Measurements from ENCODE around the gene FOXRED2.
A peak's percentile ranks its signal among the peaks of the same experiment; 100 is the strongest.

Gene FOXRED2

GRCh38 chr22:36507518-36508010 lies 724 bp upstream of the FOXRED2 start:
- DNase-seq (ENCODE audit: low spot score in 2 of 2): no peak
- in situ Hi-C loops (cut with MboI; ENCODE audit: low sequenced_read_pairs): loop anchor here (25.0 kb wide), 2 partner anchors 1380 to 1980 kb away; no protein-coding TSS in a partner anchor
- Histone ChIP-seq H3K9me3 (no peaks in the 10 kb centered on the region), H3K27me3 (ENCODE audit: low read depth) (no peaks in the 10 kb centered on the region), H3K4me1 (peaks cover 20% of the 10 kb centered on the region), H3K4me3 (peak overlapping the region; percentile 40; the same call in 1 of the 2 replicates), H3K36me3 (replicated peaks) (peaks cover 36% of the 10 kb centered on the region)

DNA sequence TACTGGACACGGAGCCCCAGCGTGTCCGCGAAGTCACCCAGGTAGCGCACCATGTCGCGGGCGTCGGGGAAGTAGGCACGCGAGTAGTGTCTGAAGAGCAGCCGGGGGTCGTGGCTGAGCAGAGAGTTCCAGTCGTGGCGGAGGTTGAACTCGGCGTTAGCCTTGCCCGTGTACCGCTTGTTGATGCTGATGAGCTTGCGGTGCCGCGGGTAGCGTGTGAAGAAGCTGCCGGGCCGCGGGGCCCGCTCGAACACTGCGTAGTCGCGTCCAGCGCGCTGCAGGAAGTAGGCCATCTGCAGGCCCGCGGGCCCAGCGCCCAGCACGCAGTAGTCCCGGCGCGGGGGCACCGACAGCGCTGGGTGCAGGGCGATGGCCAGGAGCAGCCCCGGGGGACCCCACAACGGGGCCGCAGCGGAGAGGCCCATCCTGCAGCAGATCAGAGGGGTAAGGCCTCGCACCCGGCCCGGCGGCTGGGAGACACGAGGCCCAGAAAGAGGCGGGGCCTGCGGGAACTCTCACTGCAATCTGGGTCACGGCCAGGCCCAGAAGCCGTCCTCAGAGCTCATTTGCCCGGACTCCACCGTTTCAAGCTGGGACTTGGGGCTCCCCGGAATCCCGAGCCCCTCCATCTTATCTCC lies 723 bp downstream of the FOXRED2 start:
- Histone ChIP-seq H3K4me1 (peaks cover 20% of the 10 kb centered on the region), H3K27me3 (ENCODE audit: low read depth) (no peaks in the 10 kb centered on the region), H3K9me3 (no peaks in the 10 kb centered on the region), H3K4me3 (peak overlapping the region; percentile 40), H3K36me3 (replicated peaks) (peaks cover 31% of the 10 kb centered on the region)
- in situ Hi-C loops (cut with MboI; ENCODE audit: low sequenced_read_pairs): loop anchor here (25.0 kb wide), 2 partner anchors 1381 to 1981 kb away; no protein-coding TSS in a partner anchor
- DNase-seq (ENCODE audit: low spot score in 2 of 2): no peak

- no peak for DNase-seq (ENCODE audit: low spot score in 2 of 2)
- no peaks in the 10 kb centered on the region for H3K9me3 ChIP-seq
- no peak overlapping the region for H3K4me3 ChIP-seq
- in situ Hi-C loops (cut with MboI; ENCODE audit: low sequenced_read_pairs): no loop called here
- no peaks in the 10 kb centered on the region for H3K4me1 ChIP-seq
- no peaks in the 10 kb centered on the region for H3K27me3 ChIP-seq (ENCODE audit: low read depth)
- H3K36me3 ChIP-seq (replicated peaks): peaks cover 57% of the 10 kb centered on the region
These were observed 8.8 kb downstream of the FOXRED2 start for GRCh38 chr22:36497910-36498665.

- H3K4me3 ChIP-seq: no peak overlapping the region
- in situ Hi-C loops (cut with MboI; ENCODE audit: low sequenced_read_pairs): no loop called here
- H3K4me1 ChIP-seq: no peaks in the 10 kb centered on the region
- DNase-seq (ENCODE audit: low spot score in 2 of 2): no peak
- H3K27me3 ChIP-seq (ENCODE audit: low read depth): no peaks in the 10 kb centered on the region
- H3K9me3 ChIP-seq: no peaks in the 10 kb centered on the region
- H3K36me3 ChIP-seq (replicated peaks): peaks cover 69% of the 10 kb centered on the region
These were observed 13.1 kb downstream of the FOXRED2 start for GRCh38 chr22:36493690-36494110.

DNA sequence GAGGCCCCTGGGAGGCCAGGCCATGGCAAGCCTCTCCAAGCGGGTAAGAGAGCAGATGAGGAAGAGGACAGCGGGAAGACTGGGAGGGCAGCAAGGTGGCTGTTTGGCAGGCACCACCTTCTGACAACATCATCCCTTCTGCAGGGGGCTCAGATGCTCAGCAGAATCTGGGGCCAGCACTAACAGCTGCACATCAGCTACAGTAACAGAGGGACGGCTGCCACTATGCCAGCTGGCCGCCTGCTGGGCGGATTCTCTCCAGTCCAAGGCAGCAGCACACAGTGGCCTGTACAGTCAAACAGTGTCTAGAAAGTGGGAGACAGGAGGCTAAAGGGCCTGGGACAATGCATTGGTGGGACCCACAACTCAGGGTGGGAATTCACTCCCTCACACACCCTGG lies 14.7 kb downstream of the FOXRED2 start:
- Histone ChIP-seq H3K4me3 (no peak overlapping the region), H3K4me1 (no peaks in the 10 kb centered on the region), H3K36me3 (replicated peaks) (peaks cover 61% of the 10 kb centered on the region), H3K9me3 (no peaks in the 10 kb centered on the region), H3K27me3 (ENCODE audit: low read depth) (no peaks in the 10 kb centered on the region)
- DNase-seq (ENCODE audit: low spot score in 2 of 2): no peak
- in situ Hi-C loops (cut with MboI; ENCODE audit: low sequenced_read_pairs): no loop called here

- no peak overlapping the region for H3K4me3 ChIP-seq
- no peaks in the 10 kb centered on the region for H3K9me3 ChIP-seq
- in situ Hi-C loops (cut with MboI; ENCODE audit: low sequenced_read_pairs): no loop called here
- no peaks in the 10 kb centered on the region for H3K4me1 ChIP-seq
- H3K27me3 ChIP-seq (ENCODE audit: low read depth): no peaks in the 10 kb centered on the region
- no peak for DNase-seq (ENCODE audit: low spot score in 2 of 2)
- H3K36me3 ChIP-seq (replicated peaks): peaks cover 63% of the 10 kb centered on the region
These were observed 15.7 kb downstream of the FOXRED2 start for GRCh38 chr22:36491155-36491554.

GRCh38 chr22:36486619-36487384 lies 20.0 kb downstream of the FOXRED2 start:
- Histone ChIP-seq H3K27me3 (ENCODE audit: low read depth) (no peaks in the 10 kb centered on the region), H3K4me1 (peaks cover 4% of the 10 kb centered on the region; the same call in 1 of the 2 replicates), H3K4me3 (no peak overlapping the region), H3K36me3 (replicated peaks) (peaks cover 36% of the 10 kb centered on the region), H3K9me3 (no peaks in the 10 kb centered on the region)
- in situ Hi-C loops (cut with MboI; ENCODE audit: low sequenced_read_pairs): no loop called here
- peak; percentile 21 to 73 for DNase-seq (ENCODE audit: low spot score in 2 of 2)

- in situ Hi-C loops (cut with MboI; ENCODE audit: low sequenced_read_pairs): no loop called here
- Histone ChIP-seq H3K4me3 (peak within 1 kb of the TSS; percentile 85), H3K4me1 (peaks cover 4% of the 10 kb centered on the region; the same call in 1 of the 2 replicates), H3K9me3 (no peaks in the 10 kb centered on the region), H3K27me3 (ENCODE audit: low read depth) (no peaks in the 10 kb centered on the region), H3K36me3 (replicated peaks) (peaks cover 32% of the 10 kb centered on the region)
- DNase-seq (ENCODE audit: low spot score in 2 of 2): peak; percentile 94 to 99
These were observed 25.3 kb downstream of the FOXRED2 start, which contains the start of gene TXN2 for GRCh38 chr22:36481393-36482168. TXN2 (minus strand) TSS chr22:36481640; CDS start chr22:36480837, 803 bp downstream.

- in situ Hi-C loops (cut with MboI; ENCODE audit: low sequenced_read_pairs): no loop called here
- Histone ChIP-seq H3K4me1 (peaks cover 4% of the 10 kb centered on the region; the same call in 1 of the 2 replicates), H3K27me3 (ENCODE audit: low read depth) (no peaks in the 10 kb centered on the region), H3K36me3 (replicated peaks) (peaks cover 30% of the 10 kb centered on the region), H3K4me3 (peak overlapping the region; percentile 85), H3K9me3 (no peaks in the 10 kb centered on the region)
- DNase-seq (ENCODE audit: low spot score in 2 of 2): no peak
These were observed 25.9 kb downstream of the FOXRED2 start for GRCh38 chr22:36480941-36481392.

GRCh38 chr22:36478966-36479365 lies 27.9 kb downstream of the FOXRED2 start:
- in situ Hi-C loops (cut with MboI; ENCODE audit: low sequenced_read_pairs): no loop called here
- H3K27me3 ChIP-seq (ENCODE audit: low read depth): no peaks in the 10 kb centered on the region
- H3K4me3 ChIP-seq: no peak overlapping the region
- DNase-seq (ENCODE audit: low spot score in 2 of 2): no peak
- H3K36me3 ChIP-seq (replicated peaks): peaks cover 47% of the 10 kb centered on the region
- peaks cover 4% of the 10 kb centered on the region; the same call in 1 of the 2 replicates for H3K4me1 ChIP-seq
- H3K9me3 ChIP-seq: no peaks in the 10 kb centered on the region

- H3K4me3 ChIP-seq: no peak overlapping the region
- no peak for DNase-seq (ENCODE audit: low spot score in 2 of 2)
- H3K9me3 ChIP-seq: no peaks in the 10 kb centered on the region
- H3K36me3 ChIP-seq (replicated peaks): peaks cover 69% of the 10 kb centered on the region
- H3K4me1 ChIP-seq: no peaks in the 10 kb centered on the region
- in situ Hi-C loops (cut with MboI; ENCODE audit: low sequenced_read_pairs): no loop called here
- no peaks in the 10 kb centered on the region for H3K27me3 ChIP-seq (ENCODE audit: low read depth)
These were observed 31.5 kb downstream of the FOXRED2 start for GRCh38 chr22:36475341-36475740.

- H3K36me3 ChIP-seq (replicated peaks): peaks cover 63% of the 10 kb centered on the region
- in situ Hi-C loops (cut with MboI; ENCODE audit: low sequenced_read_pairs): no loop called here
- no peaks in the 10 kb centered on the region for H3K4me1 ChIP-seq
- no peaks in the 10 kb centered on the region for H3K9me3 ChIP-seq
- DNase-seq (ENCODE audit: low spot score in 2 of 2): no peak
- no peaks in the 10 kb centered on the region for H3K27me3 ChIP-seq (ENCODE audit: low read depth)
- H3K4me3 ChIP-seq: no peak overlapping the region
These were observed 34.2 kb downstream of the FOXRED2 start for GRCh38 chr22:36472689-36473088.

GRCh38 chr22:36471341-36471821 lies 35.5 kb downstream of the FOXRED2 start:
- no peaks in the 10 kb centered on the region for H3K27me3 ChIP-seq (ENCODE audit: low read depth)
- no peaks in the 10 kb centered on the region for H3K9me3 ChIP-seq
- H3K36me3 ChIP-seq (replicated peaks): peaks cover 65% of the 10 kb centered on the region
- H3K4me1 ChIP-seq: no peaks in the 10 kb centered on the region
- H3K4me3 ChIP-seq: no peak overlapping the region
- DNase-seq (ENCODE audit: low spot score in 2 of 2): no peak
- in situ Hi-C loops (cut with MboI; ENCODE audit: low sequenced_read_pairs): no loop called here

All from HAP-1 (cell line).